HG02884 (cell line): Measurements from ENCODE around the gene SLC25A29.
"Not testable (repeated sequence)": the region's sequence is repeated elsewhere in the genome, so short reads cannot be mapped to it uniquely, and the experiment has no call there.

Experiments
- ATAC-seq: cut with Tn5 transposase; IDR thresholded peaks from one replicate; pipeline ENCODE4 v1.9.1; 2021; ENCODE audit warnings: mild to moderate bottlenecking, moderate library complexity; ENCODE audit not compliant: unreplicated experiment

SLC25A29 gene, protein sequence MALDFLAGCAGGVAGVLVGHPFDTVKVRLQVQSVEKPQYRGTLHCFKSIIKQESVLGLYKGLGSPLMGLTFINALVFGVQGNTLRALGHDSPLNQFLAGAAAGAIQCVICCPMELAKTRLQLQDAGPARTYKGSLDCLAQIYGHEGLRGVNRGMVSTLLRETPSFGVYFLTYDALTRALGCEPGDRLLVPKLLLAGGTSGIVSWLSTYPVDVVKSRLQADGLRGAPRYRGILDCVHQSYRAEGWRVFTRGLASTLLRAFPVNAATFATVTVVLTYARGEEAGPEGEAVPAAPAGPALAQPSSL

DNA sequence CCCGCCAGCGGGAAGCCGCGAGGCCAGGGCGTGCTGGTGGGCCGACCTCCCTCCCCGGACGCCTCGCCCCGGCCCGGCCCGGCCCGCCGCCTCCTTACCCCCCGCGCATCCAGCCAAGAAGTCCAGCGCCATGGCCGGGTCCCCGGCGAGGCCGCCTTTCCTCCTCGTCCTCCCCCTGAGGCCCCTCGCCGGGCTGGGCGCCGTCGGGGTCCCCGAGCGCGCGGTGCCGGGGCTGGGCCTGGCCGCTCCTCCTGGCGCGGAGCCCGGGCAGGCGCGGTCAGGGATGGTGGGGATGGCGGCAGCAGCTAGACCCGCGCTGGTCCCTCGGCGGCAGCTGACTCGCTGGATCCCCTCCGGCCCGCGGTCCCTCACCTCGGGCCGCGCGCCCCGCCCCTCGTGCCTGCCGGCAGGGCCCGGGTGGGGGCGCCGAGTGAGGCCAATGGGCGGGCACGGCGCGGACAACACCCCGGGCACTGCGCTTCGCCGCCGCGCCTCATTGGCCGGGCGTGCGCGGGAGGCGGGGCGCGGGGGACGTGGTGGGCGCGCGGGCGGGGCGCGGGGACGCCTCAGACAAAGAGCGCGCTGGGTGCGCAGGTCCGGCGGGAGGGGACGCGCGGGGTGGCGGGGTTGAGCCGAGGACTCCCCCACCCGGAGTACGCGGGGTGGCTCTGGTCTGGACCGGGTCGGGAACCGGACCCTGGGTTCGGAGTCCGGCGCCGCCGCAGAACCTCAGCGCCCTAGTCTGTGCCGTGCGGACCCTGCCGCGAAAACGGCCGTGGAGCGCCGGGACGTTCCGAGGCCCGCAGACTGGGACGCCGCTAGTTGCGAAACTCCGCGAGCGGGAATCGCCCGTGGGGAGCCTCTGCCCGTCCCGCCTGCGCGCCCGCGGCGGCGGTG, at the start of gene SLC25A29:
TSS of gene SLC25A29 (minus strand) at position 344 of the 897 bp plus-strand sequence. CDS start at position 132, 212 bp downstream.
- ATAC-seq: peak; percentile 81

DNA sequence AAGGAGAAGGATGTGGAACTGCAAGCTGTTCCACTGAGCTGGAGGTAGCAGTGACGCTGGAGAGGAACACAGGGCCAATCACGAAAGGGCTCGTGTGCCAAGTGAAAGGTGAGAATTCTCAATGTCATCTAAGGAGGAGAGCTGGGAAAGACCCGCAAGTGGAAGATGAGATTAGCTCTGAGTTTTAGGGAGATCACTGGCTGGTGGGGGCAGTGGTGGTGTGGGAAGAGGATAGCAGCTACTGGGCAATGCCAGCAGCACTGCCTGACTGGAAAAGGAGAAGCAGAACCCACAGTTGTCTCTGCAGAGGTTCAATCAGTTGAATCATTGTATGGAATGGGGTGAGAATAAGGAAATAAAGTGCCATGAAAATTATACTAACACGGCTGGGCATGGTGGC, 44.7 kb upstream of the SLC25A29 start:
- no peak for ATAC-seq

DNA sequence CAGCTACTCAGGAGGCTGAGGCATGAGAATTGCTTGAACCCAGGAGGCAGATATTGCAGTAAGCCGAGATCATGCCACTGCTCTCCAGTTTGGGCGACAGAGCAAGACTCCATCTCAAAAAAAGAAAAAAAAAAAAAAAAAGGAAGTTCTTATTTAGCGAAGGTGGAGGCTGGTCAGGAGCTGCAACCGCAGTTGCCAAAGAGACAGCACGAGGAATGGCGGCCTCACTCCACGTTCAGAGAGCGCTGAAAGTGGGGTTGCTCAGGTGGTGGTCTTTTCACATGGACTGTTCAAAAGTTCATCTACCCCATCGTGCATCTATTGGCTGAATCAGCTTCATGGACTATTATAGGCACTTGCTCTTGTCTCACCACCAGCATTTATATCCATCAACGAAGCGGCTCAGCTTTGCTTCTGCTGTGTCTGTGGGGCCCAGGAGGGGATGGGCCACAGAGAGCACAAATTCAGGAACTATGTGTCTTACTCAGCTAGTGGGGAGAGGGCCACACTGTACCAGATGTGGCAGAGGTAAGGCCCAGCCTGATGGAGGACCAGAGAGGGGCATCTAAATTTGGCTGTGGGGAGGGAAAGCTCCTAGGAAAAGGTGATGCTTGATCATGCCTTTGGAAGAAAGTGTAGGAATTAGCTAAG, 44.2 kb upstream of the SLC25A29 start:
- no peak for ATAC-seq

DNA sequence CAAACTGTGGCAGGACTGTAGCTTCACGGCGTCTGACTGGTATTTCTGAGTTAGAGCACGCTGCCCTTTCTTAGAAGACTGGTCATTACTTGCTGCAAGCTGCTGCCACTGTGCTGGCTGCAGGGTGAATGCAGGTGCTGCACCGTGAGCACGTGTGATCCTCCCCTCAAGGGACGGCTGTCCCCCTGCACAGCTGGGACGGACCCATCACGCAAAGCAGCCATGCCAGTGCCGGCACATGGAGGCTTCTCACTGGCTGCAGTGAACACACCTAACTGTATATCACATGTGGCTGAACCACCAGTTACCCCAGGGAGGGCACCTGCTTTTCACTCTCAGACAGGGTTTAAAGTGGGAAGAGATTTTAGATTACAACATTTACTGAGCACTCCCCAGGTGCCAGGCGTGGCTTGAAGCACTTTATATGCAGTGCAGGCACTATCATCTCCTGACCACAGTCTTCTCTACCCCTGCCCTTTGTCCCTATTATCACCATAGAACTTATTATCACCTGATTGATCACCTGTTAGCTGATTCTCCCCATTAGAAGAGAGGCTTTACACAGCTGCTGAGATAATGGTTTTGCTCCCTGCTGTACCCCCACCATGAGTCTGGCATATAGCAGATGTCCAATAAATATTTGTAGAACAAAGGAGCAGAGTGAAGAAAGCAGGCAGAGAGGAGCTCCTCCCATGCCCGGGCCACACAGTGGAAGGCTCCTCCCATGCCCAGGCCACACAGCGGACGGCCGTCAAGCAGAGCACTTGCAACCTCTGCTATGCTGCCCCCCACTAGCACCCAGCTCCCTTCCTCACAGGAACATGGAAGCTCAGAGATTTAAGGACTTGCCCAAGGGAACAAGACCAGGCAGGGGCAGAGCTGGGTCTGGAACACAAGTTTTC, 42.8 kb upstream of the SLC25A29 start:
- ATAC-seq: no peak

DNA sequence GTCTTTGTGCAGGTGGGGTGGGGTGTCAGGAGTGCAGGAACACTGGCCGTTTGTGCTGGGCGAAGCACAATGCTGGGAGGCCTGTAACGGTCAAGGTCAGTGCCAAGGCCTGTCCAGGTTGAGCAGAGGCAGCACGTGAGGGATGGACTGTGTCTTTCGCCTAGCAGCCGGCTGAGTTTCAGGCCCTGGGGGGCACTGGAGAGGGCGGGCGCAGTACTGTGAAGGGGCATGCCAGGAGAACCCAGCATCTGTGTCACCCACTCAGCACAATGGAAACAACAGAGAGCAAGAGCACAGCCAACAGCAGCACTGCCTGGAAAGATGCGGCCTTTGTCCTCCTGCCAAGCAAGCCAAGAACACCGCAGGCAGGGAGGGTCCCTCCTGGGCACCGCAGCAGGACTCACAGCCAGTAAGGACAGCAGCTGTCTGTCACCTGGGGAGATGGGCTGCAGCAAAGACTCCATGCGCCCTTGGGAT, 42.0 kb upstream of the SLC25A29 start:
- no peak for ATAC-seq

DNA sequence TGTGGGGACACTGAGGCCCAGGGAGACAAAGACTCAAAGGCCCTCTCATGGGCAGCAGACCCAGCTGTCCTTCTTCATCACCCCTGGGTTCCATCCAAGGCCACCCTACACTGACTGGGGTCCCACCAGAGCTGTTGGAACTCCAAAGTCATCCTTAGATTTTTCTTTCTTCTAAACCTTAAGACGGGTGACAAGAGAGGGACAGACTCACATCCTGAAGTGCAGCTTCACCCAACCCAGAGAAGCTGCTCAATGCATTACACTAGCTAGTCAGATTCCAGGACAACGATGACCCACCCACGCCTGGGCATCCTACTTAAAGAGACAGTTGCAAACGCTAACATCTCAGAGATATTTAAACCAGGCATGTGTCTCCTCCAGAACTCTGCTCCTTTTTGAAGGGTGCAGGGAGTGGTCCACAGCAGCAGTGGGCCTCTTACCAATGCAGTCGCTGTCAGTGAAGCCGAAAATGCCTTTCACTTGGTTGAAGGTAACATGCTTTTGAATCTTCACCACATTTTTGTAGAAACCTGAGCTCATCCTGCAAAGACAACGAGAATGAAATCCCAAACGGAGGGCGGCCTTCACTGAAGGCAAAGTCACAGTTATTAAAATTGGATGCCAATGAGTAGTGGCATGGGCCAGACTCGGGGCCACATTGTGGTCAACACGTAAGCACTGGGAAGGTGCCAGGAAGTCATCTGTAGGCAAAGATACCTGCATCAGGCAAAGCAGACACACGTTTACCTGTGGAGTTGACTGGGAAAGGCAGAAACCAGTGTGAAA, 40.3 kb upstream of the SLC25A29 start:
- no peak for ATAC-seq

DNA sequence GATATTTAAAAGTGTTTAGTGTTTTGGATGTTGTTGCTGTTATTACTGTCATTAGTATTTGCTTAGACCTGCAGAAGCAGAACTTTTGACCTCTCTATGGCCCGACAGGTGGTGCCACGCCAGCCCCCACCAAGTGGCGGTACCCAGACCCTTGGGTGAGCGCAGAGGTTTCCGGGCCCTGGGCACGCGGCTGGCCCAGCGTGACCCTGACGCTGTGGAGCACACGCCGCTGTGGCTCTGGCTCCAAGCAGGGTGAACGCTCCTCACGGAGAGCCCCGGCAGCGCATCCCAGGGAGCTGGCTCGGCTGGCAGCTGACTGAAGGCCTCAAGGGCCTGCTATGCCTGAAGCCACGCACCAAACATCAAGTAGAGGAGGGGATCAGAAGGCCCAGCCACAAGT, 39.5 kb upstream of the SLC25A29 start:
- no peak for ATAC-seq

DNA sequence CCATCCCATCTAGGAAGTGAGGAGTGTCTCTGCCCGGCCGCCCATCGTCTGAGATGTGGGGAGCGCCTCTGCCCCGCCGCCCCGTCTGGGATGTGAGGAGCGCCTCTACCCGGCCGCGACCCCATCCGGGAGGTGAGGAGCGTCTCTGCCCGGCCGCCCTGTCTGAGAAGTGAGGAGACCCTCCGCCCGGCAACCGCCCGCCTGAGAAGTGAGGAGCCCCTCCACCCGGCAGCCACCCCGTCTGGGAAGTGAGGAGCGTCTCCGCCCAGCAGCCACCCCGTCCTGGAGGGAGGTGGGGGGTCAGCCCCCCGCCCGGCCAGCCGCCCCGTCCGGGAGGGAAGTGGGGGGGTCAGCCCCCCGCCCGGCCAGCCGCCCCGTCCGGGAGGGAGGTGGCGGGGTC, 38.4 kb upstream of the SLC25A29 start:
- ATAC-seq: not testable (repeated sequence)

DNA sequence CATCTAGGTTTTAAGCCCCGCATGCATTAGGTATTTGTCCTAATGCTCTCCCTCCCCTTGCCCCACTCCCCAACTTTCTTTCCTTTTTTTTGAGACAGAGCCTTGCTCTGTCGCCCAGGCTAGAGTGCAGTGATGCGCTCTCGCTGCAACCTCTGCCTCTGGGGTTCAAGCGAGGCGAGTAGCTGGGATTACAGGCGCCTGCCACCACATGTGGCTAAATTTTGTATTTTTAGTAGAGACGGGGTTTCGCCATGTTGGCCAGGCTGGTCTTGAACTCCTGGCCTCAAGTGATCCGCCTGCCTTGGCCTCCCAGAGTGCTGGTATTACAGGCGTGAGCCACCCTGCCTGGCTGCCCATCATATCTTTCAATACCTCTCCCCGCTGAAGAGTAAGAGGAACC, 36.6 kb upstream of the SLC25A29 start:
- not testable (repeated sequence) for ATAC-seq

DNA sequence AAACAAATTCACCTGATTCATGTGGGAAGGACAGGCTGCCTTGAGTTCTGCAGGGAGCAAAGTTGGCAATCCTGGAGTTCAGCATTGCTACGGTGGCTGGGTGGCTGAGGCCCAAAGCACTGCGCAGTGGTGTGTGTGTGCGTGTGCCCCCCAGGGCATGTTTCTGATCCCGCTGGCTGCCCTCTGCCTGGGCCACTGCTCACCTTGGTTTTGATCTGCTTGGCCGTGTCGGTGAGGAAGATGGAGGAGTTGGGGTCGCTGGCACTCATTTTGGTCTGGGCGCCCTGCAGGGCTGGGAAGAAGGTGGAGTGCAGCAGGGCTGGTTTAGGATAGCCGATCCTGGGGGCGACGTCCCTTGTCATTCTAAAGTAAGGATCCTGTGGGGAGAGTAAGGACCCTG, 36.0 kb upstream of the SLC25A29 start:
- ATAC-seq: no peak

DNA sequence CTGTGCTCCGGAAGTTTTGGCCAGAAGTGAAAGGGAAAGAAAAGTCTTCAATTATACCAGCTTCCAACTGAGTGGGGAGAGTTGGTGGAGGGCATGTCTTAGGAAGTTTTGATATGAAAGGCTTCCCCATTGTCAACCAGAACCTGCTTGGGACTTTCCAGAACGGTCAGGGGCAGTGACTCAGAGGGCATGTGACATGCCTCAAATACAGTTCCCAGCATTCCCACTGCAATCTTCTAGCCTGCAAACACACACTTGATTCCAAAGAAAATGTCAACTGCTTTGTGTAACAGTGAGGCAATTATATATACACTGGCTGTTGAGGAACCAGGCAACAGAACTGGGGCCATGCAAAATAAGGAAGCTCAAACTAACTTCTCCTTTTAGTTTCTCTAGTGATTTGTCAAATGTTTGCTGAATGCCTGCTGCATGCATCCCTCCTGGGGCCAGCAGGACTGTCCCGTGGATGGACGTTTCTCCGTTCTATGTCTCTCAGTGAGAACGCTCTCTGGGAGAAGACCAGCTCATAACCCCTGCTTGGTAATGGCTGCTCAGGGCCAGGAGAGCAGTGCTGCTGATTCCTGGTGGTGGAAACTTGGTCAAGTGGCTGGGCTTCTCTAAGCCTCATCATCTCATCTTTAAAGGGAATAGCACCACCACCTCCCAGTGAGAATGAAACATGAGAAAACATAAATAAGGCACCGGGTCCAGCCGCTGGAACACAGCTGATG, 35.2 kb upstream of the SLC25A29 start:
- peak; percentile 44 for ATAC-seq

DNA sequence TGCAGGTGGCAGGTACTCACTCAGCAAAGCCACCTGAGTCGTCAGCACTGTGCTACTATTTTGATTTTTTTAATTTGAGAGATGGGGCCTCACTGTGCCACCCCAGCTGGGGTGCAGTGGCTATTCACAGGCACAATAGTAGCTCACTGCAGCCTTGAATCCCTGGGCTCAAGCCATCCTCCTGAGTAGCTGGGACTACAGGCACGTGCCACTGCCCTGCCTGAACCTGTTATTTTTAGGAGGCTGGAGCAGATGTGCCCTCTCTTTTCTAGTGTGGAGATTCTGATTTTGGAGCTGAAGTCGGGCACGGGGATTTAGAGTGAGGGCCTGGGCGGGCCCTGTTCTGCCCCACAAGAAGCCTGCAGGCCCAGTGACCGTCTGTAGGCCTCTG, 34.2 kb upstream of the SLC25A29 start:
- no peak for ATAC-seq

DNA sequence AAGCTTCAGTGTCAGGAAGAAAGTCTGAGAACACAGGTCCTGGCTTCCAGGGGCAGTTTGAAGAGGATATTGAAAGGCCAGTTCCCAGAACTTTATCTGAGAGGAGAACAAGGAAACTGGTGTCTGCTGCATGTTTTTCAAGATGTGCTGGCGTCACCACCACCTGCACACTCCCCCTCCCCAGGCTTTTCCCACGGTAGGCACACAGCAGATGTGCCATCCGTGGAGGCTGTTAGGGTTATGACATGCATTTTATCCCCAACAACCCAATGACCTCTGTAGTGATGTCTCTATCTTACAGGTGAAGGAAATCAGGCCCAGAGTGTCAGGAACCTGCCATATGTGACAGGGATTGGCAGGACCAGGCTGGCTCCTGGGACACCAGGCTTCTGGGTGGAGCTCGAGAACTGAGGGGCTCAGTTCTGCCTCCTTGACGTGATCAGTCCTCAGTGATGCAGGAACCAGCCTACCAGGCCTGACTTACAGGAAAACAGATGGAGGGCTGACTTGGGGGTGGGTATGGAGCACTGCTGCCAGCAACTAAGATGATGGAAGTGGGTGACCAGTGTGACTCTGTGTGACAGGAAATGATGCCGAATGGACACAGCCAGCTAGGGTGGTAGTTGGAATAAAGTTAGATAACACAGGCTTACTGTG, 33.6 kb upstream of the SLC25A29 start:
- ATAC-seq: no peak

DNA sequence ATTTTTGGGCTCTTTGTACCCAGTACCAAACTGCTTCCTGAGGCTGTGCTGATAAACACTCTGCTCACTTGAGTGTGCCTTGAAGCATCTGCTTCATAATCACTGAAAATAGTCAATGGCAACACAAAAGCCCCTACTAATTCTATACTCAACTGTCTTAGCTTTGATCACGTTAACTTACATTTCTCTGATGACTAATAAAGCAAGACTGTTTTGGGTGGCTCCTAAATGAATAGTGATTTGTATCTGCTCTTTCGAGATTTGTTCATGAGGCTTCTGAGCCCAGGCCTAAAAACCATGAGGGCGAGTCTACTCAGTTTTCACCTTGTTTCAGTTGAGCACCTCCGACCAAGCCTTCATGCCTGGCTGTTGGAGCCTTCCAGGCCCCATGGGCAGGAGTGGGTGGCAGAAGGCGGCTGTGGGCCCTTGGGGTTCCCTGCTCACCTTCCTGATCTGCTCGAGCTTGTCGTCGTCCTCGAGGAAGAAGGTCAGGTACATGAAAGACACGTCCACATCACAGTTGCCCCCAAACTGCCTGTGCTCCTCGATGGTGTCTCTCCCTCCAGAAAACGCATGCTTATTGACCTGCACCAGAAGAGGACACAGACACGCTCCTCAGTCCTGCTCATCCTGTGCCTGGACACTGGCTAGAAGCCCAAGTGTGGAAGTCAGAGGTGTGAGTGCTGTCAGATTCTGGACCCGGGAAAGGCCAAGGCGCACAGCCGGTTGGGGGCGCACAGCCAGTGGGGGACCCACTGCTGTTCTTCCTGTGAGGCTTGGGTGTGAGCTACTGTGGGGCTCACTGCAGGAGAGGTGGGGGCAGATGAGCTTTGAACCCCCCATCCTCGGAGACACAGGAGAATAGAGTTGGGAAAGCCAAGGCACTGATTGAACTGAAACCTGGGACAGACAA, 30.6 kb upstream of the SLC25A29 start:
- peak; percentile 47 for ATAC-seq

DNA sequence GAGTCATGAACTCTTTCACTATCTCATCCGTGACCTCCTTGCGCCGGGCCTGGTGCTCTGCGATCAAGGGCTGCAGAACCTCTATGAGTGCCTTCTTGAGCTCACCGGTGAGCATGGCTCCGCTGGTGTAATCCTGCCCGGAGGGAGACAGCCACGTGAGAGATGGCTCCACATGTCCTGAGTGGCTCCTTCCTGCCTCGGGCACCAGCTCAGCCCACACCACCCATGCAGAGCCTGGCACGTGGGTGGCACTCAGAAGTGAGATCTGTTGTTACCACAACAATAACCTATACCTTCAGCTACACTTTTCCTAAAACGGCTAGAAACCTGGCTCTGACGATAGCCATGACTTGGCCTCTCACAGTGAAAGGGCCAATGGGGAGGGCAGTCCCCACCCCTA, 28.7 kb upstream of the SLC25A29 start:
- ATAC-seq: no peak

DNA sequence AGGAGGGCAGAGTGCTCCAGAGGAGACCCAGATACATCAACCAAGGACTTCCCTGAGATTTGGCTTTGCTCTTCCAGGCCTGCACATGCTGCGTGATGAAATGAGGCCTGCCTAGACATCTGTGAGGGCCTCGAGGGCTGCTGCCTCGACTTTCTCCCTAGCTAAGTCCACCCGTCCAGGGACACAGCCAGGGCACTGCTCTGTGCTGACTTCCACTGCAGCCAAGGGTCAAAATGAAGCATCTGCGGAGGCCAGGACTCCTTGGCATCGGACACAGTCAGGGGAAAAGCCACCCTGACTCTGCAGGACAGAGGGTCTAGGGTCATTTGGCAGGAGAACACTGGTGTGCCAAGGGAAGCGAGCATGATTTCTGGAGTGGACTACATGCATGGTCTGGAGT, 27.6 kb upstream of the SLC25A29 start:
- no peak for ATAC-seq

DNA sequence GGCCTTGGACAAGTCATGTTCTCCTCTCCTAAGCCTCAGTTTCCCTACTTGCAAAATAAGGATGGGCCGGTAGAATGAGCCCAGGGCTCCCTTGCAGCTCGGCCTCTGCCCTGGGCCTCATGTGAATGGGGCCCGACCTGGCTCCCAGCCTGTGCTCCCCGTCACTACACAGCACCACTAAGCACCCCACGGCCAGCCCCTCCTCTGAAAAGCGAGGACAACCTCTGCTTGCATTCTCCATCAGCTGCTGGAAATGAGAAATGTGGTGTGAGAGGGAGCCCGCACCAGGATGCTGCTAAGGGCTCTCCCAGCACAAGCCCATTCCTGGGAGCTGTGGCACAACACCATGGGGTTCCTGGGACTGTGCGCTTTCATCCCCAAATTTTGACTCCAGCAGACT, 27.1 kb upstream of the SLC25A29 start:
- ATAC-seq: no peak
